Neural crest cell (in vitro differentiated cells): ENCODE data around the gene MBD2. TPM values are rescaled to one million over a fixed set of nuclear protein-coding genes. Genes with fewer than 3 reads are reported as not detected.

Source experiments
- DNase-seq: peaks from one replicate; pipeline ENCODE4 v3.0.0; 2021; ENCODE audit warnings: low read depth, mixed read lengths, low spot score
- H3K27ac Mint-ChIP-seq: one replicate; pipeline ENCODE4 v1.8.0; 2021; ENCODE audit warnings: mild to moderate bottlenecking, mixed read lengths; ENCODE audit not compliant: unreplicated experiment
- H3K27me3 Mint-ChIP-seq: 2 replicates; pipeline ENCODE4 v1.8.0; 2021; ENCODE audit warnings: low read depth, mild to moderate bottlenecking, mixed read lengths
- H3K36me3 Mint-ChIP-seq: 2 replicates; pipeline ENCODE4 v1.8.0; 2021; ENCODE audit warnings: low read depth, mild to moderate bottlenecking, mixed read lengths
- H3K4me1 Mint-ChIP-seq: 2 replicates; pipeline ENCODE4 v1.8.0; 2021; ENCODE audit warnings: mixed read lengths
- H3K4me3 Mint-ChIP-seq: one replicate; pipeline ENCODE4 v1.8.0; 2021; ENCODE audit warnings: mild to moderate bottlenecking, mixed read lengths
- H3K9me3 Mint-ChIP-seq: 2 replicates; pipeline ENCODE4 v1.8.0; 2021; ENCODE audit warnings: mixed read lengths
- total RNA-seq: library from RNA; stranded (reverse); gene quantifications from 2 replicates; pipeline ENCODE4 v1.2.1, GENCODE V29; 2021
- TF ChIP-seq, protein P1 (sequence below): fragments of 200-600 bp; sonication (generic); conservative IDR thresholded peaks from 2 replicates; pipeline ENCODE4 v1.5.0; 2021; ENCODE audit warnings: antibody characterized with exemption, mild to moderate bottlenecking

The MBD2 gene
- total RNA-seq, 1 donor from 2014 or later: 36.2 TPM

GRCh38 chr18:54192900-54193299, 31.6 kb downstream of the MBD2 start:
- H3K27ac Mint-ChIP-seq: no peak overlapping the region
- TF ChIP-seq, protein P1, sequence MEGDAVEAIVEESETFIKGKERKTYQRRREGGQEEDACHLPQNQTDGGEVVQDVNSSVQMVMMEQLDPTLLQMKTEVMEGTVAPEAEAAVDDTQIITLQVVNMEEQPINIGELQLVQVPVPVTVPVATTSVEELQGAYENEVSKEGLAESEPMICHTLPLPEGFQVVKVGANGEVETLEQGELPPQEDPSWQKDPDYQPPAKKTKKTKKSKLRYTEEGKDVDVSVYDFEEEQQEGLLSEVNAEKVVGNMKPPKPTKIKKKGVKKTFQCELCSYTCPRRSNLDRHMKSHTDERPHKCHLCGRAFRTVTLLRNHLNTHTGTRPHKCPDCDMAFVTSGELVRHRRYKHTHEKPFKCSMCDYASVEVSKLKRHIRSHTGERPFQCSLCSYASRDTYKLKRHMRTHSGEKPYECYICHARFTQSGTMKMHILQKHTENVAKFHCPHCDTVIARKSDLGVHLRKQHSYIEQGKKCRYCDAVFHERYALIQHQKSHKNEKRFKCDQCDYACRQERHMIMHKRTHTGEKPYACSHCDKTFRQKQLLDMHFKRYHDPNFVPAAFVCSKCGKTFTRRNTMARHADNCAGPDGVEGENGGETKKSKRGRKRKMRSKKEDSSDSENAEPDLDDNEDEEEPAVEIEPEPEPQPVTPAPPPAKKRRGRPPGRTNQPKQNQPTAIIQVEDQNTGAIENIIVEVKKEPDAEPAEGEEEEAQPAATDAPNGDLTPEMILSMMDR: no peak
- no peaks in the 10 kb centered on the region for H3K27me3 Mint-ChIP-seq

DNA sequence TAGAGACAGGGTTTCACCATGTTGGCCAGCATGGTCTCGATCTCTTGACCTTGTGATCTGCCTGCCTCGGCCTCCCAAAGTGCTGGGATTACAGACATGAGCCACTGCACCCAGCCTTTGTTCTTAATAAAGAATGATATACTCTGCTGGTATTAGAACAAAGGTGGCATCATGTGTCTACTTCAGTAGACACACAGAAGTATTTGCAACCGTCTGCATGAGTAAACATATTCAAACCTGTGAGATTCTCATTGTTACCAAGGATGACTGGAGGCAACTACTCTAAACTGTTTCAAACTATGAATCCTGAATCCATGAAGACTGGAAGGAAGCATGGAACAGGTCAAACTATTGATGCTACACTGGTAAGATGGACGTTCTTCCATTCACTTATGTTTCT, 32.1 kb downstream of the MBD2 start:
- Mint-ChIP-seq H3K9me3 (no peaks in the 10 kb centered on the region), H3K36me3 (no peaks in the 10 kb centered on the region), H3K4me3 (no peak overlapping the region), H3K27ac (no peak overlapping the region), H3K27me3 (no peaks in the 10 kb centered on the region), H3K4me1 (no peaks in the 10 kb centered on the region)
- DNase-seq: no peak
- TF ChIP-seq, protein P1: no peak

More at GRCh38 chr18:54192900-54193299, 31.6 kb downstream of the MBD2 start:
- Mint-ChIP-seq H3K9me3 (no peaks in the 10 kb centered on the region), H3K36me3 (no peaks in the 10 kb centered on the region), H3K4me3 (no peak overlapping the region), H3K4me1 (no peaks in the 10 kb centered on the region)
- no peak for DNase-seq

DNA sequence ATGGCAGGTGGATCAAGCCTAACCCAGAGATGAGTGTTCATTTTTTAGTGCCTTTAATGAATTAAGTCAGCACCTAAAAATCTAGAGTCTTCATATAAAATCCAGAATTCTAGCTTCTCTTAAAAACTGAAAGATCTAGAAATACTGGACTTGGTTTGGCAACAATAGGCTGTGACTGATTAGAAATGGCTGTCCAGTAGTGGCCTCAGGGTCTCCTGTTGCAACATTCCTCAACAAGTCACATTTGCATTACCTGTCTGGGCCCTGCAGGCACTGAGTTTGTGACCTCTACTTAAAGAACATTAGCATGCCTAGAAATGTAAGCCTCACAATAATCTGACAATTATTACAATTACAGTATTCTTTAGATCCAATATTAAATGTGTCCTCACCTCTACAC, 33.1 kb downstream of the MBD2 start:
- no peak overlapping the region for H3K4me3 Mint-ChIP-seq
- no peaks in the 10 kb centered on the region for H3K4me1 Mint-ChIP-seq
- no peak for DNase-seq
- H3K27ac Mint-ChIP-seq: no peak overlapping the region
- TF ChIP-seq, protein P1: no peak
- no peaks in the 10 kb centered on the region for H3K9me3 Mint-ChIP-seq
- H3K36me3 Mint-ChIP-seq: no peaks in the 10 kb centered on the region
- H3K27me3 Mint-ChIP-seq: no peaks in the 10 kb centered on the region

- no peak for DNase-seq
- H3K27ac Mint-ChIP-seq: no peak overlapping the region
- no peaks in the 10 kb centered on the region for H3K27me3 Mint-ChIP-seq
- H3K4me1 Mint-ChIP-seq: no peaks in the 10 kb centered on the region
- TF ChIP-seq, protein P1: no peak
- no peaks in the 10 kb centered on the region for H3K36me3 Mint-ChIP-seq
- H3K4me3 Mint-ChIP-seq: no peak overlapping the region
- H3K9me3 Mint-ChIP-seq: no peaks in the 10 kb centered on the region
Observed at GRCh38 chr18:54187372-54187771, 37.1 kb downstream of the MBD2 start.

GRCh38 chr18:54184836-54185235, 39.6 kb downstream of the MBD2 start:
- H3K4me3 Mint-ChIP-seq: no peak overlapping the region
- no peak overlapping the region for H3K27ac Mint-ChIP-seq
- H3K36me3 Mint-ChIP-seq: no peaks in the 10 kb centered on the region
- TF ChIP-seq, protein P1: no peak
- no peak for DNase-seq
- no peaks in the 10 kb centered on the region for H3K4me1 Mint-ChIP-seq
- H3K9me3 Mint-ChIP-seq: no peaks in the 10 kb centered on the region
- no peaks in the 10 kb centered on the region for H3K27me3 Mint-ChIP-seq

DNA sequence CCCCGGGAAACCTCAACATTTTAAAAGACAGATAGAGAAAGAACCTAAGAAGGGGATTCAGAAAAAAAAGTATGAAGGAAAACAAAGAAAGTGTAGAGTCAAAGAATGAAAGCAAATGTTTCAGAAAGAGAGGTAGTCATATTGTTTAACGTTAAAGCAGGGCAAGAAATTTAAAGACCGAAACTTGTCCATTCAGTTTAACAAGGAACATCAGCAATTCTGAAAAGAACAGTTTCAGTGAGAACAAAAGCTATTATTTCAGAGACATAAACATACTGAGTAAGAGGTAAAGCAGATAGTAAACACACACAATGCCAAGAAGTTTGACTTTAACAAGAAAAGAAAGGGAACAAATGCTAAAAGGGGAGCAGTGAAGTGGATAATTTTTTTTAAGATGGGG, 41.1 kb downstream of the MBD2 start:
- Mint-ChIP-seq H3K27ac (no peak overlapping the region), H3K9me3 (no peaks in the 10 kb centered on the region), H3K4me3 (no peak overlapping the region), H3K4me1 (no peaks in the 10 kb centered on the region), H3K36me3 (no peaks in the 10 kb centered on the region), H3K27me3 (no peaks in the 10 kb centered on the region)
- no peak for DNase-seq
- TF ChIP-seq, protein P1: no peak
